K562 (cell line): Measurements from ENCODE around the gene ZSCAN21. TPM values are rescaled to one million over a fixed set of nuclear protein-coding genes. Genes with fewer than 3 reads are reported as not detected.

Source experiments
- DPF2 ChIP-seq: fragments of 450-650 bp; IDR thresholded peaks from 2 replicates; pipeline ENCODE4 v1.6.1; 2016
- GABPB1 ChIP-seq: sonication (generic); formaldehyde crosslinking; IDR thresholded peaks from 2 replicates; pipeline ENCODE4 v1.8.0; 2022; ENCODE audit warnings: mild to moderate bottlenecking, missing genetic modification reagents
- MAFK ChIP-seq: IDR thresholded peaks from 2 replicates; pipeline ENCODE4 v1.6.1; 2011; ENCODE audit warnings: low read length, improper control_type of control experiment
- MBD1 ChIP-seq: fragments of 250-450 bp; sonication (Bioruptor Pico); IDR thresholded peaks from 2 replicates; pipeline ENCODE4 v1.8.0; 2022; ENCODE audit warnings: inconsistent platforms
- RAD51 ChIP-seq: fragments of 450-650 bp; IDR thresholded peaks from 2 replicates; pipeline ENCODE4 v1.7.1; 2016; ENCODE audit warnings: low read depth, mild to moderate bottlenecking, borderline replicate concordance
- SRSF1 ChIP-seq: fragments of 200-400 bp; formaldehyde crosslinking; IDR thresholded peaks from 2 replicates; pipeline ENCODE4 v1.6.1; 2017; ENCODE audit warnings: mild to moderate bottlenecking, low read depth, low read length, moderate library complexity
- ZBTB7A ChIP-seq: IDR thresholded peaks from 2 replicates; pipeline ENCODE4 v1.6.1; 2011; ENCODE audit warnings: low read depth, mild to moderate bottlenecking, low read length, moderate library complexity, borderline replicate concordance; ENCODE audit not compliant: control insufficient read depth
- ZNF507 ChIP-seq: conservative IDR thresholded peaks from 2 replicates; pipeline ENCODE4 v1.6.1; 2017; ENCODE audit warnings: missing genetic modification characterization, missing compliant biosample characterization
- polyA plus RNA-seq, 8 experiments: library from polyadenylated mRNA; depleted of rRNA in 4 of 8; stranded (reverse) in 5 of 8; unstranded in 3 of 8; fragments of >200 nt; fragmentation: Nextera tagmentation in 2 of 8; fragmentation: Illumina TruSeq in 1 of 8; extraction: Ambion mirVana in 2 of 8; extraction: Trizol in 1 of 8; gene quantifications; 2 replicates each; pipeline versions ENCODE4 v1.2.1 to v1.2.3, GENCODE V29; 2011 to 2014; ENCODE audit warnings: inconsistent platforms in 1 of 8, missing spikeins in 1 of 8
- total RNA-seq, 7 experiments: library from RNA; depleted of rRNA in 6 of 7; stranded (reverse); fragments of >200 nt in 6 of 7; fragmentation: Illumina TruSeq in 2 of 7; extraction: Trizol in 2 of 7; gene quantifications; 2 replicates each; pipeline versions ENCODE4 v1.2.1 to v1.2.3, GENCODE V29; 2011 to 2021; ENCODE audit warnings: low replicate concordance in 1 of 7
- TF ChIP-seq, protein P1 (sequence below), 2 experiments: fragments of 200-800 bp in 1 of 2; sonication (Bioruptor generic) in 1 of 2; sonication (generic) in 1 of 2; formaldehyde crosslinking in 1 of 2; IDR thresholded peaks in 1 of 2; conservative IDR thresholded peaks in 1 of 2; 2 replicates each; pipeline versions ENCODE4 v1.5.0 to v1.6.1; 2016 to 2020; ENCODE audit warnings: missing compliant biosample characterization in 1 of 2, missing genetic modification characterization in 1 of 2, missing genetic modification reagents in 1 of 2
- TF ChIP-seq, protein P2 (sequence below): fragments of 250-450 bp; sonication (Bioruptor Pico); IDR thresholded peaks from 2 replicates; pipeline ENCODE4 v1.8.0; 2022; ENCODE audit warnings: moderate library complexity, mild to moderate bottlenecking, inconsistent platforms
- TF ChIP-seq, protein P3 (sequence below): fragments of 250-450 bp; sonication (Bioruptor Pico); IDR thresholded peaks from 2 replicates; pipeline ENCODE4 v1.9.0; 2021; ENCODE audit warnings: mild to moderate bottlenecking

Gene ZSCAN21
- total and polyA plus RNA-seq, 9 of the 15 experiments (the other 6 are each of a cell fraction or from before 2014, with no cell fraction given): 5.9 to 15.5 (median 13.2) TPM

- peak; percentile 99 for TF ChIP-seq GABPB1 (CRISPR knock-in tag)
- TF ChIP-seq SRSF1: no peak
- TF ChIP-seq MBD1 (CRISPR knock-in tag): no peak
- TF ChIP-seq DPF2: peak; percentile 39; the same call in 1 of the 2 replicates
- peak; percentile 89 for TF ChIP-seq ZBTB7A
- TF ChIP-seq, protein P1, sequence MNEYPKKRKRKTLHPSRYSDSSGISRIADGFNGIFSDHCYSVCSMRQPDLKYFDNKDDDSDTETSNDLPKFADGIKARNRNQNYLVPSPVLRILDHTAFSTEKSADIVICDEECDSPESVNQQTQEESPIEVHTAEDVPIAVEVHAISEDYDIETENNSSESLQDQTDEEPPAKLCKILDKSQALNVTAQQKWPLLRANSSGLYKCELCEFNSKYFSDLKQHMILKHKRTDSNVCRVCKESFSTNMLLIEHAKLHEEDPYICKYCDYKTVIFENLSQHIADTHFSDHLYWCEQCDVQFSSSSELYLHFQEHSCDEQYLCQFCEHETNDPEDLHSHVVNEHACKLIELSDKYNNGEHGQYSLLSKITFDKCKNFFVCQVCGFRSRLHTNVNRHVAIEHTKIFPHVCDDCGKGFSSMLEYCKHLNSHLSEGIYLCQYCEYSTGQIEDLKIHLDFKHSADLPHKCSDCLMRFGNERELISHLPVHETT (CRISPR knock-in tag; conservative IDR thresholded peaks at IDR 0.05 in 1 of 2, IDR thresholded peaks at IDR 0.05 in 1 of 2): peak in 1 of 2 experiments; percentile 96; a peak in 2 of 4 replicates
- TF ChIP-seq, protein P2, sequence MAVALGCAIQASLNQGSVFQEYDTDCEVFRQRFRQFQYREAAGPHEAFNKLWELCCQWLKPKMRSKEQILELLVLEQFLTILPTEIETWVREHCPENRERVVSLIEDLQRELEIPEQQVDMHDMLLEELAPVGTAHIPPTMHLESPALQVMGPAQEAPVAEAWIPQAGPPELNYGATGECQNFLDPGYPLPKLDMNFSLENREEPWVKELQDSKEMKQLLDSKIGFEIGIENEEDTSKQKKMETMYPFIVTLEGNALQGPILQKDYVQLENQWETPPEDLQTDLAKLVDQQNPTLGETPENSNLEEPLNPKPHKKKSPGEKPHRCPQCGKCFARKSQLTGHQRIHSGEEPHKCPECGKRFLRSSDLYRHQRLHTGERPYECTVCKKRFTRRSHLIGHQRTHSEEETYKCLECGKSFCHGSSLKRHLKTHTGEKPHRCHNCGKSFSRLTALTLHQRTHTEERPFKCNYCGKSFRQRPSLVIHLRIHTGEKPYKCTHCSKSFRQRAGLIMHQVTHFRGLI (CRISPR knock-in tag): no peak
- TF ChIP-seq RAD51: peak; percentile 31; the same call in 1 of the 2 replicates
- TF ChIP-seq MAFK: peak; percentile 99
- TF ChIP-seq, protein P3, sequence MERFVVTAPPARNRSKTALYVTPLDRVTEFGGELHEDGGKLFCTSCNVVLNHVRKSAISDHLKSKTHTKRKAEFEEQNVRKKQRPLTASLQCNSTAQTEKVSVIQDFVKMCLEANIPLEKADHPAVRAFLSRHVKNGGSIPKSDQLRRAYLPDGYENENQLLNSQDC: 0 out of 2 replicates have a peak, but pooled peaks have one; percentile 62
- no peak; the same call in 1 of the 2 replicates for TF ChIP-seq ZNF507 (tag)
Observed at GRCh38 chr7:100081535-100082102, 32.0 kb downstream of the ZSCAN21 start, which contains the start of gene ZNF3 (continued).
